Astrocyte (in vitro differentiated cells and primary cell): ENCODE results near the gene HNF1A. TPM values are rescaled to one million over a fixed set of nuclear protein-coding genes. Genes with fewer than 3 reads are reported as not detected.

Experiments
- DNase-seq: peaks from one replicate; pipeline ENCODE4 v3.0.0-alpha.2; 2010; ENCODE audit warnings: low read depth
- FAIRE-seq: peaks from 2 replicates; lab custom pipeline; 2011; peaks lifted over from hg19 to GRCh38; lab: Jason Lieb, UNC
- H2AFZ ChIP-seq: 2 replicates; pipeline ENCODE4 v1.6.0; 2012; ENCODE audit warnings: low read depth, low read length, inconsistent platforms
- H3K27ac ChIP-seq: 2 replicates; pipeline ENCODE4 v1.5.1; 2011; ENCODE audit warnings: low read depth, low read length, inconsistent platforms
- H3K27me3 ChIP-seq: 2 replicates; pipeline ENCODE4 v1.6.0; 2011; ENCODE audit warnings: low read length, inconsistent platforms; ENCODE audit not compliant: insufficient read depth
- H3K36me3 ChIP-seq: 2 replicates; pipeline ENCODE4 v1.5.1; 2011; ENCODE audit warnings: low read length, inconsistent platforms; ENCODE audit not compliant: insufficient read depth
- H3K4me1 ChIP-seq: 2 replicates; pipeline ENCODE4 v1.5.1; 2011; ENCODE audit warnings: low read length, inconsistent platforms; ENCODE audit not compliant: insufficient read depth
- H3K4me2 ChIP-seq: 2 replicates; pipeline ENCODE4 v1.6.0; 2012; ENCODE audit warnings: low read length, inconsistent platforms
- H3K4me3 ChIP-seq: 2 replicates; pipeline ENCODE4 v1.5.1; 2011; ENCODE audit warnings: low read depth, mild to moderate bottlenecking, low read length, inconsistent platforms; ENCODE audit not compliant: insufficient read depth
- H3K79me2 ChIP-seq: 2 replicates; pipeline ENCODE4 v1.6.0; 2012; ENCODE audit warnings: mild to moderate bottlenecking, low read length, inconsistent platforms; ENCODE audit not compliant: insufficient read depth
- H3K9ac ChIP-seq: 2 replicates; pipeline ENCODE4 v1.6.0; 2012; ENCODE audit warnings: mild to moderate bottlenecking, low read length, inconsistent platforms
- H3K9me3 ChIP-seq: 2 replicates; pipeline ENCODE4 v1.5.1; 2012; ENCODE audit warnings: low read depth, mild to moderate bottlenecking, low read length, inconsistent platforms; ENCODE audit not compliant: insufficient read depth
- H4K20me1 ChIP-seq: 2 replicates; pipeline ENCODE4 v1.6.0; 2012; ENCODE audit warnings: low read length, inconsistent platforms; ENCODE audit not compliant: insufficient read depth
- H3K27ac Mint-ChIP-seq: one replicate; pipeline ENCODE4 v1.8.0; 2021; ENCODE audit warnings: mild to moderate bottlenecking, mixed read lengths; ENCODE audit not compliant: unreplicated experiment
- H3K27me3 Mint-ChIP-seq: one replicate; pipeline ENCODE4 v1.8.0; 2021; ENCODE audit warnings: low read depth, mixed read lengths; ENCODE audit not compliant: unreplicated experiment
- H3K36me3 Mint-ChIP-seq: one replicate; pipeline ENCODE4 v1.8.0; 2021; ENCODE audit warnings: low read depth, mixed read lengths; ENCODE audit not compliant: unreplicated experiment
- H3K4me1 Mint-ChIP-seq: one replicate; pipeline ENCODE4 v1.8.0; 2021; ENCODE audit warnings: low read depth, mixed read lengths; ENCODE audit not compliant: unreplicated experiment
- H3K4me3 Mint-ChIP-seq: one replicate; pipeline ENCODE4 v1.8.0; 2021; ENCODE audit warnings: mild to moderate bottlenecking, moderate library complexity, mixed read lengths; ENCODE audit not compliant: unreplicated experiment
- H3K9me3 Mint-ChIP-seq: one replicate; pipeline ENCODE4 v1.8.0; 2021; ENCODE audit warnings: mild to moderate bottlenecking, mixed read lengths; ENCODE audit not compliant: unreplicated experiment
- CTCF ChIP-seq: IDR thresholded peaks from 2 replicates; pipeline ENCODE4 v1.5.1; 2011; ENCODE audit warnings: low read depth, mild to moderate bottlenecking, inconsistent platforms, low read length, moderate library complexity; ENCODE audit not compliant: insufficient read depth
- EZH2 ChIP-seq: IDR thresholded peaks from 2 replicates; pipeline ENCODE4 v1.6.1; 2012; ENCODE audit warnings: mild to moderate bottlenecking, low read length, inconsistent platforms; ENCODE audit not compliant: insufficient read depth
- total RNA-seq: library from RNA; stranded (reverse); gene quantifications from 2 replicates; pipeline ENCODE4 v1.2.1, GENCODE V29; 2021

Gene HNF1A
- total RNA-seq, 1 donor from 2014 or later = not detected

GRCh38 chr12:120979220-120979861, 998 bp downstream of the HNF1A start:
- Histone ChIP-seq H3K4me1 (no peaks in the 10 kb centered on the region), H3K79me2 (no peaks in the 10 kb centered on the region), H3K27ac (no peak overlapping the region), H3K36me3 (no peaks in the 10 kb centered on the region), H4K20me1 (no peaks in the 10 kb centered on the region), H3K9me3 (no peaks in the 10 kb centered on the region), H3K27me3 (peaks cover 2% of the 10 kb centered on the region), H3K4me2 (no peak overlapping the region), H3K4me3 (no peak overlapping the region), H3K9ac (no peak overlapping the region), H2AFZ (no peak overlapping the region)
- FAIRE-seq (no peak), DNase-seq (no peak)
- no peaks in the 10 kb centered on the region for H3K4me1 Mint-ChIP-seq
- no peaks in the 10 kb centered on the region for H3K36me3 Mint-ChIP-seq
- H3K4me3 Mint-ChIP-seq = no peak overlapping the region
- no peak overlapping the region for H3K27ac Mint-ChIP-seq
- H3K9me3 Mint-ChIP-seq = no peaks in the 10 kb centered on the region
- TF ChIP-seq EZH2 (no peak), CTCF (no peak)
- H3K27me3 Mint-ChIP-seq = peaks cover 2% of the 10 kb centered on the region

GRCh38 chr12:120979862-120980696, 1.7 kb downstream of the HNF1A start:
- H3K4me3 Mint-ChIP-seq = no peak overlapping the region
- H3K4me1 Mint-ChIP-seq = no peaks in the 10 kb centered on the region
- FAIRE-seq = no peak
- Histone ChIP-seq H3K79me2 (no peaks in the 10 kb centered on the region), H3K27ac (no peak overlapping the region), H3K9ac (no peak overlapping the region), H3K9me3 (no peaks in the 10 kb centered on the region), H3K27me3 (peaks cover 2% of the 10 kb centered on the region), H4K20me1 (no peaks in the 10 kb centered on the region), H3K4me2 (no peak overlapping the region), H2AFZ (no peak overlapping the region), H3K4me1 (no peaks in the 10 kb centered on the region), H3K36me3 (no peaks in the 10 kb centered on the region), H3K4me3 (no peak overlapping the region)
- TF ChIP-seq EZH2 = no peak
- no peak for TF ChIP-seq CTCF
- no peak for DNase-seq
- no peaks in the 10 kb centered on the region for H3K9me3 Mint-ChIP-seq
- H3K27me3 Mint-ChIP-seq = peaks cover 2% of the 10 kb centered on the region
- no peak overlapping the region for H3K27ac Mint-ChIP-seq
- H3K36me3 Mint-ChIP-seq = no peaks in the 10 kb centered on the region
